Mucosa of stomach (tissue), 1 donor: ENCODE data around the gene C1QTNF9.
"Not testable (repeated sequence)": the region's sequence is repeated elsewhere in the genome, so short reads cannot be mapped to it uniquely, and the experiment has no call there.

Experiments used
- H3K27me3 ChIP-seq: one replicate; pipeline ENCODE4 v1.7.0; 2013; ENCODE audit warnings: mild to moderate bottlenecking, low read length; ENCODE audit not compliant: control insufficient read depth, insufficient read depth
- H3K36me3 ChIP-seq: one replicate; pipeline ENCODE4 v1.7.0; 2013; ENCODE audit warnings: low read length; ENCODE audit not compliant: control insufficient read depth, insufficient read depth
- H3K4me1 ChIP-seq: one replicate; pipeline ENCODE4 v1.7.0; 2013; ENCODE audit warnings: mild to moderate bottlenecking, low read length; ENCODE audit not compliant: control insufficient read depth, insufficient read depth
- H3K4me3 ChIP-seq: one replicate; pipeline ENCODE4 v1.7.0; 2013; ENCODE audit warnings: low read length
- H3K9ac ChIP-seq: one replicate; pipeline ENCODE4 v1.7.0; 2013; ENCODE audit warnings: mild to moderate bottlenecking, low read length, moderate library complexity
- H3K9me3 ChIP-seq: one replicate; pipeline ENCODE4 v1.7.0; 2013; ENCODE audit warnings: mild to moderate bottlenecking, low read length, moderate library complexity; ENCODE audit not compliant: control insufficient read depth
- donor health status: Pancreatic carcinoma.

Gene C1QTNF9

DNA sequence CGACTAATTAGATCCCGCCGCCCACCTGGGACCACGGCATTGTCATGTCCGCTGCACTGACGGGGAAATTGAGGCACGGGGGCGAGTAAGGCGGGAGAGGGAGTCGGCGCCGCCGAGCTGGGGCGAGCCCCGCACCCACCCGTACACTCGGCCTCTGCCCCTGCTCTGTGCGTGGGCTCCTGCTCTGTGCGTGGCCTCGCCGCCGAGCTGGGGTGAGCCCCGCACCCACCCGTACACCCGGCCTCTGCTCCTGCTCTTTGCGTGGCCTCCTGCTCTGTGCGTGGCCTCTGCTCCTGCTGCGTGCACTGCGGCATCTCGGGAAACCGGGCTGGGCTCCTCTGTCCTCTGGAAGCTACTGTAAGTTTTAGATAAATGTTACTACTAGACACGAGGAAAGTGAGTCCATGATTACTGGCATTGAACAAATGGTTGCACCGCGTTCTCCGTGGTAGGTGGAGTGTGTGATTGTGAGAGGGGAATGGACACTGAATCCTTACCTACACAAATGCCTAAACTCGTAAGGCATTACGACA is 826 bp upstream of the C1QTNF9 start:
- no peaks in the 10 kb centered on the region for H3K9me3 ChIP-seq
- H3K9ac ChIP-seq = no peak overlapping the region
- H3K4me3 ChIP-seq = no peak overlapping the region
- no peaks in the 10 kb centered on the region for H3K27me3 ChIP-seq
- H3K4me1 ChIP-seq = peaks cover 23% of the 10 kb centered on the region
- no peaks in the 10 kb centered on the region for H3K36me3 ChIP-seq

DNA sequence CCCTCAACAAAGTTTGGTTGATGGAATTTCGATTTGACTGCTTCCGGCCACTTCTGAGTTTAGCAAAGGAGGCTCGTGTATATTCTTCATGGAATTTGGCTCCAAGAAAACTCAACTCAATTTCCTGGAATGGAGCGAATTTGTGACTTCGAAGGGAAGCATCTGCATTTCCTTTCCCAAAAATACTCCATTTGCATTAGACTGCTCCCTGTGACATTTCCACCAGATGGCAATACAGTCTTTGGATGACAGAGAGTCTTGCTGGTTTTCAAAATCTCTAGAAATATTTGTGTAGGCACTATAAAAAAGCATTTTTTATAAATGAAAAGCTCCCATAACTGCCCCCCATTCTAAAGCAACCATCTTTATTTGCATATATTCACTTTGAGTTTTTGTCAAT is 4.1 kb downstream of the C1QTNF9 start:
- no peaks in the 10 kb centered on the region for H3K9me3 ChIP-seq
- no peaks in the 10 kb centered on the region for H3K36me3 ChIP-seq
- H3K9ac ChIP-seq = no peak overlapping the region
- no peaks in the 10 kb centered on the region for H3K27me3 ChIP-seq
- no peaks in the 10 kb centered on the region for H3K4me1 ChIP-seq
- H3K4me3 ChIP-seq = no peak overlapping the region

DNA sequence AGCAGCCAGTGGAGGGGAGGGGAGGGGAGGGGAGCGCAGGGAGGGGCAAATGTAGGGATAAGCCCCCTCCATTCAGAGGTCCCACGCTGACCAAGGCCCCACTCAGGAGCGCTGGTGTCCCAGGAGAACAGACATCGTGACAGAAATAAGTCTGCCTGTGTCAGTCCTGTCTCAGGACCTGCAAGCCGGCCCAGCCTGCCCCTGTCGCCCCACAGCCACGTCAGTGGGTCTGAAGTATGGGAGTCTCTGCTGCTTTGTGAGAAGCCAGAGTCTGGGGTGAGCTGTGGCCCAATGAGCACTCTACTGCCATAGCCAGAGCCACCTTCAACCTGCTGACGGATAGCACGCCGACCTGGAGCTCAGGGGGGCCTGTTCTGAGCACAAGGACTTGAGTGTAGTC is 8.5 kb downstream of the C1QTNF9 start:
- not testable (repeated sequence) for H3K9me3 ChIP-seq, H3K4me1 ChIP-seq, H3K27me3 ChIP-seq, H3K9ac ChIP-seq, H3K4me3 ChIP-seq, H3K36me3 ChIP-seq

DNA sequence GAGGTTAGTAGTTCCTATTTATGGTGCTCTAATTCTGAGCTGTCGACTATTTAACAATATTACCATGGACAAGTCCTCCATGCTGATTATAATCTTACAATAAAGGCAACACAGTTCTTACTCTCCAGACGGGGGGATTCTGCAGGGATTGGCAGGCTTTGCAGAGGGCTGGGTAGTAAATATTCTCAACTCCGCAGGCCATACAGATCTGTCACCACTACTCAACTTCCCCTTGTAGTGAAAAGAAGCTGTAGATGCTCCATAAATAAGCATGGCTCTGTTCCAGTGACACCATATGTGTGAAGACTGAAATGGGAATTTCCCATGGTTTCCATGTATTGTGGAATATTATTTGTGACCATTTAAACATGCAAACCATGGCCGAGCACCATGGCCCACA is 9.5 kb downstream of the C1QTNF9 start:
- not testable (repeated sequence) for H3K36me3 ChIP-seq, H3K9me3 ChIP-seq, H3K27me3 ChIP-seq, H3K9ac ChIP-seq, H3K4me3 ChIP-seq, H3K4me1 ChIP-seq

DNA sequence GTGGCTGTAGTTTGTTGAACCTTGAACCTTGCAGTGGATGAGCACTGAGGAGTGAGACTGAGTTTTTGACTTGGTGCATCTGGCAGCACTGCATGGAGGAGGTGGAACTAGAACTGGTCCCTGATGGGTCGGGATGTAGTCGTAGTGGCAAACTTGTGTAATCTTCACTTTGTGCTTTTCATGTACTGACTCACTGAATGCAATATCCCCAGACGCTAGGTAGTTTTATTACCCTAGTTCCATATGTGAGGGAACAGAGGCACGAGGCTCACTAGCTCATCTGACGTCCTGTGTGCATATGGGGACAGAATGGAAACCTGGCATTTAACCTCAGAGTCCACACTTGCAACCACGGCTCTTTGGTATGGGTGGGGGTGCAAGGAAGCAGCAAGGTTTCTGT is 10.3 kb downstream of the C1QTNF9 start:
- not testable (repeated sequence) for H3K36me3 ChIP-seq, H3K27me3 ChIP-seq, H3K4me1 ChIP-seq, H3K9ac ChIP-seq, H3K4me3 ChIP-seq, H3K9me3 ChIP-seq

DNA sequence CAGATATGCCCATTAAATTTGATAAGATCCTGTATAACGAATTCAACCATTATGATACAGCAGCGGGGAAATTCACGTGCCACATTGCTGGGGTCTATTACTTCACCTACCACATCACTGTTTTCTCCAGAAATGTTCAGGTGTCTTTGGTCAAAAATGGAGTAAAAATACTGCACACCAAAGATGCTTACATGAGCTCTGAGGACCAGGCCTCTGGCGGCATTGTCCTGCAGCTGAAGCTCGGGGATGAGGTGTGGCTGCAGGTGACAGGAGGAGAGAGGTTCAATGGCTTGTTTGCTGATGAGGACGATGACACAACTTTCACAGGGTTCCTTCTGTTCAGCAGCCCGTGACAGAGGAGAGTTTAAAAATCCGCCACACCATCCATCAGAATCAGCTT is 12.0 kb downstream of the C1QTNF9 start:
- H3K4me1 ChIP-seq, H3K9me3 ChIP-seq, H3K9ac ChIP-seq, H3K27me3 ChIP-seq, H3K4me3 ChIP-seq, H3K36me3 ChIP-seq: not testable (repeated sequence)

DNA sequence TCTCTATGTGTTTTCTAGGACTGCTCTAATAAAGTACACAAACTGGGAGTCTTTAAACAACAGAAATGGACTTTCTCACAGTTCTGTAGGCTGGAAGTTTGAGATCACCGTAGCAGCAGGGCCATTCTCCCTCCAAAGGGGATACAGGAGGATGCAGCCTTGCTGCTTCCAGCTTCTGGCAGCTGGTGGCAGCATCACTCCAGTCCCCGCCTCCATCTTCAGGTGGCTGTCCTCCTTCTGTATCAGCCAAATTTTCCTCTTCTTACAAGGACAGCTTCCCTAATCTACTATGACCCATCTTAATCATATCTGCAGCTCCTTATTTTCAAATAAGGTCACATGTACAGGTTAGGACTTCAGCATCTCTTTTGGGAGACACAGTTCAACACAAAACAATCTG is 13.1 kb downstream of the C1QTNF9 start:
- not testable (repeated sequence) for H3K4me1 ChIP-seq, H3K36me3 ChIP-seq, H3K27me3 ChIP-seq, H3K4me3 ChIP-seq, H3K9ac ChIP-seq, H3K9me3 ChIP-seq

DNA sequence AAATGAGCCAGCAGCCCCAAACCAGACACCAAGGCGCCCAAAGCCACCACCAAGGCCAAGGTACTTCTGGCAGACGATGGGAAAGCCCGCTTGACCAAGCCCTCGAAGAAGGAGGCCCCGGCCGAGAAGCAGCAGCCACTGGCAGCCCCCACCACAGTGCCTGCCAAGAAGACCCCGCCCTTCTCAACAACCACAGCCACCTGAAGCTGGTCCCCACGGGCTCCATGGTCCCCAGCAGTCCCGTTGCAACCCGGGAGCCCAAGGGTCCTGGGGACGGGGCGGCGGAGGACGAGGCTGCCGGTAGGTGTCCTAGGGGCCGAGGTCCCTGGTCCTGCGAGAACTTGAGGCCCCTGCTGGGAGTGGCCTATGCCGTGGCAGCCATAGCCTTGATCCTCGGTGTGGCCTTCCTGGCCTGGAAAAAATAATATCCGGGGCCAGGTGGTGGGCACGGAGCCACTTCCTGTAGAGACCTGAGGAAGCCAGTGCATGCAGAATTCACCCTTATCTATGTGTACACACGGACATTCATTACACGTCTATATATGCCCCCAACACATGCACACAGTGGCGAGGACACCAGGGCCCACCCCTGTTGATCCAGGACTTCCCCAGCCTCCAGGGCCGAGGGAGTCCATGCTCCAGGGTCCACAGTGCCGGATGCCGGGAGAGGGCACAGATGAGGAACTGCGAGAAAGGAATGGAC is 13.8 kb downstream of the C1QTNF9 start:
- Histone ChIP-seq H3K27me3 (no peaks in the 10 kb centered on the region), H3K4me1 (peaks cover 4% of the 10 kb centered on the region), H3K9me3 (no peaks in the 10 kb centered on the region), H3K36me3 (no peaks in the 10 kb centered on the region), H3K4me3 (no peak overlapping the region), H3K9ac (no peak overlapping the region)

DNA sequence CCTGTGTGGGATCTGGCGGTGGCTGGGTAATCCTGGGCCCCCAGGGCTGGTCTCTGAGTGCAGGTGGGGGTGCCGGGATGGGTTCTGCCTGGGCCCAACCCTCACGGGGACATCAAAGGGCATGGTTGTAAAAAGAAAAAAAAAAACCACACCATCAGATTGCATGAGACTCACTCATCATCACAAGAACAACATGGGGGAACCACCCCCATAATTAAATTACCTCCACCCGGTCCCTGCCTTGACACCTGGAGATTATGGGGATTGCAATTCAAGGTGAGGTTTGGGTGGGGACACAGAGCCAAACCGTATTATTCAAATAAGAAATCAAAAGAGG is 14.3 kb downstream of the C1QTNF9 start:
- Histone ChIP-seq H3K27me3 (no peaks in the 10 kb centered on the region), H3K9ac (no peak overlapping the region), H3K36me3 (no peaks in the 10 kb centered on the region), H3K4me1 (peaks cover 4% of the 10 kb centered on the region), H3K9me3 (no peaks in the 10 kb centered on the region), H3K4me3 (no peak overlapping the region)

DNA sequence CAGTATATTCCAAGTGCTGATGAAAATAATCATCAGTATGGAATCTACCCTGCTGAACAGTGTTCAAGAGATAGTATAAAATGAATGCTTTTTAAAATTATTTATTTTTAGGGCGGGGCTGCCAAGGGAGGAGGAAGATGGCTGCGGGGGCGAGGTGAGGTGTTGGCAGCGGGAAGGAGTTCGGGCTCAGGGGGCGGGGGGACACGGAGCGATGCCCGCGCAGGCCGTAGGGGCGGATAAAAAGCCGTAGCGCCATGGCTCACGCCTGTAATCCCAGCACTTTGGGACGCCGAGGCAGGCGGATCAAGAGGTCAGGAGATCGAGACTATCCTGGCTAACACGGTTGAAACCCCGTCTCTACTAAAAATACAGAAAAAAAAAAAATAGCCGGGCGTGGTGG is 18.2 kb downstream of the C1QTNF9 start:
- not testable (repeated sequence) for H3K4me1 ChIP-seq, H3K36me3 ChIP-seq, H3K4me3 ChIP-seq, H3K27me3 ChIP-seq, H3K9me3 ChIP-seq, H3K9ac ChIP-seq

DNA sequence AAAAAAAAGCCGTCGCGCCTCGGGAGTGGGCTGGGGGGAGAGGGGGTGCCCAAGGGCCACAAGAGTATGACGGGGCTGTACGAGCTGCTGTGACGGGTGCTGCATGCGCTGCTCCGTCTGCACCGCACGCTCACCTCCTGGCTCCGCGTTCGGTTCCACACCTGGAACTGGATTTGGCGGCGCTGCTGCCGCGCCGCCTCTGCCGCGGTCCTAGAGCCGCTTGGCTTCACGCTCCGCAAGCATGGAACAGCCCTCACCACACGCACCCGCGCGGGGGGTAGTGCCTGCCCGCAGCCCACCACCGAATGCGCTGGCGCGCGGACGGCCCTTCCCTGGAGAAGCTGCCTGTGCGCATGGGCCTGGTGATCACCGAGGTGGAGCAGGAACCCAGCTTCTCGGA is 18.8 kb downstream of the C1QTNF9 start:
- H3K27me3 ChIP-seq = no peaks in the 10 kb centered on the region

DNA sequence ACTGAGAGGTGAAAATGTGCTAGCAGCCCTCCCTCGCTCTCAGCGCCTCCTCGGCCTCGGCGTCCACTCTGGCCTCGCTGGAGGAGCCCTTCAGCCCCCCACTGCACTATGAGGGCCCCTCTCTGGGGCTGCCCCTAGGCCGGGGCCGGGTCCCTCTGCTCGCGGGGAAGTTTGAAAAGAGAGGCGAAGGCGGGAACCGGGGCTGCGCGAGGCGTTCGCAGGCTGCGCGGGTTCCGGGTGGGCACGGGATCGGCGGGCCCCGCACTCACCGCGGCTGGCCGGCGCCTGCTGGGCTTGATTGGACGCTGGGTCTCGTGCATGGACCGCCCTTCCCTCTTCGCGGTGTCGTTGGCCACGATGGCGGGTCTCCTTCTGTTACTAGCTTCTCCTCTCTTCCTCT is 29.3 kb downstream of the C1QTNF9 start:
- no peaks in the 10 kb centered on the region for H3K36me3 ChIP-seq
- peaks cover 16% of the 10 kb centered on the region for H3K4me1 ChIP-seq
- no peak overlapping the region for H3K4me3 ChIP-seq
- H3K27me3 ChIP-seq = no peaks in the 10 kb centered on the region
- no peaks in the 10 kb centered on the region for H3K9me3 ChIP-seq
- no peak overlapping the region for H3K9ac ChIP-seq

More for the DNA sequence above, 18.8 kb downstream of the C1QTNF9 start:
- H3K9ac ChIP-seq = no peak overlapping the region
- no peak overlapping the region for H3K4me3 ChIP-seq
- H3K9me3 ChIP-seq = no peaks in the 10 kb centered on the region
- H3K4me1 ChIP-seq = peaks cover under 1% of the 10 kb centered on the region
- H3K36me3 ChIP-seq = no peaks in the 10 kb centered on the region
